HCT116 (cell line): Measurements from ENCODE around the gene LYVE1. TPM values are rescaled to one million over a fixed set of nuclear protein-coding genes. Genes with fewer than 3 reads are reported as not detected.

Source experiments
- ATAC-seq: fragments of 200-7000 bp; cut with Tn5 transposase; 2 replicates; pipeline ENCODE4 v1.9.1; 2020; ENCODE audit warnings: mild to moderate bottlenecking, moderate library complexity
- BruUV-seq: library from RNA; stranded (reverse); fragments of 400-500 nt; replicated peaks from 2 replicates; lab custom pipeline; 2021; lab: Mats Ljungman, UMichigan
- CTCF ChIA-PET: fragments of 300-600 bp; sonication (Branson Sonifier 250); formaldehyde crosslinking; loops from one replicate; lab custom pipeline; 2021; ENCODE audit warnings: antibody characterized with exemption; lab: Charles Lee
- POLR2A ChIA-PET: fragments of 300-600, 350-600 bp; sonication (Branson Sonifier 250); formaldehyde crosslinking; loops from one replicate; lab custom pipeline; 2021; ENCODE audit warnings: antibody characterized with exemption; lab: Charles Lee
- RAD21 ChIA-PET, 2 experiments: fragments of 300-600 bp; sonication (Branson Sonifier 250); formaldehyde crosslinking; loops; one replicate each; lab custom pipeline; 2023; ENCODE audit warnings: low total read pairs in 2 of 2; ENCODE audit not compliant: uncharacterized antibody in 2 of 2, unreplicated experiment in 2 of 2, low non-redundant PET in 1 of 2; lab: Charles Lee
- DNase-seq: peaks from one replicate; pipeline ENCODE4 v3.0.0-alpha.2; 2010; ENCODE audit warnings: low read depth, low spot score
- H2AFZ ChIP-seq: fragments of 200-600 bp; shearing (Covaris generic), sonication (generic); 2 replicates; pipeline ENCODE4 v1.6.1; 2017; ENCODE audit warnings: low read depth, mixed run types, mixed read lengths, antibody characterized with exemption, low read length; ENCODE audit not compliant: poor library complexity, severe bottlenecking
- H3K27ac ChIP-seq: 2 replicates; pipeline ENCODE4 v1.5.1; 2012; ENCODE audit warnings: low read depth, low read length
- H3K27me3 ChIP-seq: fragments of 200-600 bp; sonication (generic); 2 replicates; pipeline ENCODE4 v1.6.1; 2016; ENCODE audit warnings: mixed run types, low read length, mixed read lengths; ENCODE audit not compliant: insufficient read depth
- H3K36me3 ChIP-seq, 2 experiments: fragments of 200-500 bp in 1 of 2; fragments of 200-600 bp in 1 of 2; sonication (Bioruptor generic) in 1 of 2; sonication (generic) in 1 of 2; 2 replicates each; pipeline versions ENCODE4 v1.5.1 to v1.6.1; 2014 to 2016; ENCODE audit warnings: low read length in 2 of 2, inconsistent platforms in 1 of 2, mixed read lengths in 1 of 2, mixed run types in 1 of 2; ENCODE audit not compliant: insufficient read depth in 2 of 2, control insufficient read depth in 1 of 2
- H3K4me1 ChIP-seq, 2 experiments: fragments of 200-600 bp in 1 of 2; sonication (generic) in 1 of 2; 2 replicates each; pipeline versions ENCODE4 v1.5.1 to v1.6.1; 2012 to 2017; ENCODE audit warnings: low read length in 2 of 2, inconsistent platforms in 1 of 2, mild to moderate bottlenecking in 1 of 2, mixed read lengths in 1 of 2, mixed run types in 1 of 2, moderate library complexity in 1 of 2; ENCODE audit not compliant: insufficient read depth in 2 of 2, control insufficient read depth in 1 of 2
- H3K4me2 ChIP-seq: fragments of 200-600 bp; sonication (generic); 2 replicates; pipeline ENCODE4 v1.6.1; 2017; ENCODE audit warnings: mixed run types, low read length, mixed read lengths
- H3K4me3 ChIP-seq, 2 experiments: fragments of 200-600 bp in 1 of 2; sonication (generic) in 1 of 2; replicated peaks in 1 of 2; 2 replicates each; pipeline ENCODE4 v1.5.1; 2011 to 2016; ENCODE audit warnings: low read length in 2 of 2, control low read depth in 1 of 2, low read depth in 1 of 2, mild to moderate bottlenecking in 1 of 2, mixed read lengths in 1 of 2, mixed run types in 1 of 2
- H3K79me2 ChIP-seq: fragments of 200-600 bp; sonication (generic); 2 replicates; pipeline ENCODE4 v1.6.1; 2017; ENCODE audit warnings: mild to moderate bottlenecking, mixed run types, low read length, moderate library complexity, mixed read lengths; ENCODE audit not compliant: insufficient read depth
- H3K9ac ChIP-seq: fragments of 200-600 bp; sonication (generic); 2 replicates; pipeline ENCODE4 v1.6.1; 2016; ENCODE audit warnings: low read length, mixed read lengths
- H3K9me2 ChIP-seq: fragments of 200-600 bp; sonication (generic), shearing (Covaris generic); 2 replicates; pipeline ENCODE4 v1.6.1; 2017; ENCODE audit warnings: mixed run types, mild to moderate bottlenecking, moderate library complexity; ENCODE audit not compliant: insufficient read depth
- H3K9me3 ChIP-seq, 2 experiments: fragments of 200-500 bp in 1 of 2; fragments of 200-600 bp in 1 of 2; sonication (Bioruptor generic) in 1 of 2; sonication (generic) in 1 of 2; 2 replicates each; pipeline ENCODE4 v1.6.1; 2014 to 2017; ENCODE audit warnings: low read length in 2 of 2, mixed read lengths in 2 of 2, inconsistent platforms in 1 of 2, low read depth in 1 of 2, mild to moderate bottlenecking in 1 of 2, mixed run types in 1 of 2, moderate library complexity in 1 of 2; ENCODE audit not compliant: control insufficient read depth in 1 of 2, insufficient read depth in 1 of 2
- H4K20me1 ChIP-seq: fragments of 200-600 bp; sonication (generic), shearing (Covaris generic); 2 replicates; pipeline ENCODE4 v1.6.1; 2017; ENCODE audit warnings: mixed run types, mild to moderate bottlenecking, moderate library complexity; ENCODE audit not compliant: insufficient read depth
- EGR1 ChIP-seq: IDR thresholded peaks from 2 replicates; pipeline ENCODE4 v1.6.1; 2012; ENCODE audit warnings: low read depth
- ELF1 ChIP-seq: IDR thresholded peaks from 2 replicates; pipeline ENCODE4 v1.6.1; 2012; ENCODE audit warnings: low read depth, borderline replicate concordance
- EZH2 ChIP-seq: fragments of 200-600 bp; sonication (generic); IDR thresholded peaks from 2 replicates; pipeline ENCODE4 v1.6.1; 2017; ENCODE audit warnings: antibody characterized with exemption, mixed run types
- EZH2phosphoT487 ChIP-seq: fragments of 200-600 bp; IDR thresholded peaks from 2 replicates; pipeline ENCODE4 v1.6.1; 2018; ENCODE audit warnings: antibody characterized with exemption, borderline replicate concordance
- intact Hi-C: fragments of 100-400 bp; cut with micrococcal nuclease; formaldehyde crosslinking; loops from 2 replicates; pipeline ENCODE4 v1.10.0; 2022
- total RNA-seq: library from RNA; stranded (reverse); gene quantifications from one replicate; pipeline ENCODE4 v1.2.1, GENCODE V29; 2021; ENCODE audit not compliant: unreplicated experiment

LYVE1 gene
- total RNA-seq, 1 experiment from 2014 or later = 0.34 TPM

GRCh38 chr11:10573028-10573427 is 4.6 kb upstream of the LYVE1 start:
- POLR2A ChIA-PET = no interaction called here

GRCh38 chr11:10572533-10572932 is 4.1 kb upstream of the LYVE1 start:
- Histone ChIP-seq H3K9me3 (no peaks in the 10 kb centered on the region), H4K20me1 (no peaks in the 10 kb centered on the region)
- RAD21 ChIA-PET = no interaction called here

More at GRCh38 chr11:10573028-10573427, 4.6 kb upstream of the LYVE1 start:
- Histone ChIP-seq H3K79me2 (no peaks in the 10 kb centered on the region), H3K4me3 (no peak overlapping the region), H2AFZ (no peak overlapping the region), H3K36me3 (no peaks in the 10 kb centered on the region), H3K9ac (no peak overlapping the region), H3K27me3 (no peaks in the 10 kb centered on the region), H3K4me2 (no peak overlapping the region), H3K9me3 (no peaks in the 10 kb centered on the region), H3K9me2 (no peaks in the 10 kb centered on the region), H4K20me1 (no peaks in the 10 kb centered on the region), H3K4me1 (peaks cover 0 to 17% of the 10 kb centered on the region in 2 experiments; a peak in 2 of 4 replicates), H3K27ac (no peak overlapping the region)
- intact Hi-C loops = no loop called here
- no TSS peak for BruUV-seq
- DNase-seq (no peak), ATAC-seq (no peak)
- ChIA-PET RAD21 (no interaction called here), CTCF (no interaction called here)
- TF ChIP-seq EZH2phosphoT487 = no peak

More at GRCh38 chr11:10572533-10572932, 4.1 kb upstream of the LYVE1 start:
- no peaks in the 10 kb centered on the region for H3K9me2 ChIP-seq
- no peak overlapping the region for H2AFZ ChIP-seq
- TF ChIP-seq EGR1 (no peak), ELF1 (no peak), EZH2 (no peak), EZH2phosphoT487 (no peak)
- no peak overlapping the region for H3K9ac ChIP-seq
- H3K36me3 ChIP-seq = no peaks in the 10 kb centered on the region
- no peak for ATAC-seq
- intact Hi-C loops = no loop called here
- no peak for DNase-seq
- peaks cover 0 to 18% of the 10 kb centered on the region in 2 experiments; a peak in 2 of 4 replicates for H3K4me1 ChIP-seq
- H3K79me2 ChIP-seq = no peaks in the 10 kb centered on the region
- BruUV-seq = no TSS peak
- H3K27ac ChIP-seq = no peak overlapping the region
- ChIA-PET CTCF (no interaction called here), POLR2A (no interaction called here)
- H3K27me3 ChIP-seq = no peaks in the 10 kb centered on the region
- H3K4me2 ChIP-seq = no peak overlapping the region
- no peak overlapping the region for H3K4me3 ChIP-seq
